ENCODE measurements around the gene GOLGA8J. TPM values are rescaled to one million over a fixed set of nuclear protein-coding genes. Genes with fewer than 3 reads are reported as not detected.
"Not testable (repeated sequence)": the region's sequence is repeated elsewhere in the genome, so short reads cannot be mapped to it uniquely, and the experiment has no call there.

Gene GOLGA8J
- total and polyA plus RNA-seq, 2 experiments from 2014 or later = not detected

GRCh38 chr15:30073915-30074314 is 8.8 kb upstream of the GOLGA8J start:
- ATAC-seq = no peak
- no peaks in the 10 kb centered on the region for H3K9me2 ChIP-seq (ENCODE audit: insufficient read depth)
- no peak for TF ChIP-seq JUNB (IDR thresholded peaks at IDR 0.05; ENCODE audit: unreplicated experiment)
- TF ChIP-seq ZNF331 (CRISPR knock-in tag; IDR thresholded peaks at IDR 0.05; ENCODE audit: low read depth) = no peak
- TF ChIP-seq POLR2AphosphoS5 (IDR thresholded peaks at IDR 0.05; ENCODE audit: low read depth) = no peak
- no peak for TF ChIP-seq NANOG (IDR thresholded peaks at IDR 0.05; ENCODE audit: borderline replicate concordance)
- TF ChIP-seq, protein P1, sequence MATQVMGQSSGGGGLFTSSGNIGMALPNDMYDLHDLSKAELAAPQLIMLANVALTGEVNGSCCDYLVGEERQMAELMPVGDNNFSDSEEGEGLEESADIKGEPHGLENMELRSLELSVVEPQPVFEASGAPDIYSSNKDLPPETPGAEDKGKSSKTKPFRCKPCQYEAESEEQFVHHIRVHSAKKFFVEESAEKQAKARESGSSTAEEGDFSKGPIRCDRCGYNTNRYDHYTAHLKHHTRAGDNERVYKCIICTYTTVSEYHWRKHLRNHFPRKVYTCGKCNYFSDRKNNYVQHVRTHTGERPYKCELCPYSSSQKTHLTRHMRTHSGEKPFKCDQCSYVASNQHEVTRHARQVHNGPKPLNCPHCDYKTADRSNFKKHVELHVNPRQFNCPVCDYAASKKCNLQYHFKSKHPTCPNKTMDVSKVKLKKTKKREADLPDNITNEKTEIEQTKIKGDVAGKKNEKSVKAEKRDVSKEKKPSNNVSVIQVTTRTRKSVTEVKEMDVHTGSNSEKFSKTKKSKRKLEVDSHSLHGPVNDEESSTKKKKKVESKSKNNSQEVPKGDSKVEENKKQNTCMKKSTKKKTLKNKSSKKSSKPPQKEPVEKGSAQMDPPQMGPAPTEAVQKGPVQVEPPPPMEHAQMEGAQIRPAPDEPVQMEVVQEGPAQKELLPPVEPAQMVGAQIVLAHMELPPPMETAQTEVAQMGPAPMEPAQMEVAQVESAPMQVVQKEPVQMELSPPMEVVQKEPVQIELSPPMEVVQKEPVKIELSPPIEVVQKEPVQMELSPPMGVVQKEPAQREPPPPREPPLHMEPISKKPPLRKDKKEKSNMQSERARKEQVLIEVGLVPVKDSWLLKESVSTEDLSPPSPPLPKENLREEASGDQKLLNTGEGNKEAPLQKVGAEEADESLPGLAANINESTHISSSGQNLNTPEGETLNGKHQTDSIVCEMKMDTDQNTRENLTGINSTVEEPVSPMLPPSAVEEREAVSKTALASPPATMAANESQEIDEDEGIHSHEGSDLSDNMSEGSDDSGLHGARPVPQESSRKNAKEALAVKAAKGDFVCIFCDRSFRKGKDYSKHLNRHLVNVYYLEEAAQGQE (IDR thresholded peaks at IDR 0.05; ENCODE audit: unreplicated experiment) = no peak
- no peak for TF ChIP-seq EZH2phosphoT487 (IDR thresholded peaks at IDR 0.05; ENCODE audit: unreplicated experiment)
- no peaks in the 10 kb centered on the region; the same call in 1 of the 2 replicates for H3K4me1 ChIP-seq (ENCODE audit: insufficient read depth)
- no peak for DNase-seq (ENCODE audit: low spot score)
- Mint-ChIP-seq H3K4me3 (no peak overlapping the region), H3K4me1 (peaks cover 5% of the 10 kb centered on the region), H3K9me3 (no peaks in the 10 kb centered on the region), H3K27ac (no peak overlapping the region), H3K27me3 (ENCODE audit: insufficient read depth, low read depth, poor library complexity) (peaks cover 5% of the 10 kb centered on the region), H3K36me3 (ENCODE audit: low read depth) (no peaks in the 10 kb centered on the region)
- no peaks in the 10 kb centered on the region for H3K79me2 ChIP-seq (replicated peaks; ENCODE audit: insufficient read depth)
- no peak overlapping the region for H3K4me3 ChIP-seq
- H3F3A ChIP-seq (replicated peaks; ENCODE audit: low read depth) = 0 out of 2 replicates have a peak, but pooled peaks cover 4% of the 10 kb centered on the region
- H3K36me3 ChIP-seq (ENCODE audit: insufficient read depth) = no peaks in the 10 kb centered on the region
- H2AFZ ChIP-seq = peak overlapping the region; percentile 85; the same call in 1 of the 2 replicates
- H4K20me1 ChIP-seq (replicated peaks; ENCODE audit: insufficient read depth) = no peaks in the 10 kb centered on the region
- H3K27me3 ChIP-seq (ENCODE audit: insufficient read depth) = no peaks in the 10 kb centered on the region
- no peak overlapping the region for H3K27ac ChIP-seq (ENCODE audit: low read depth)
- H3K4me2 ChIP-seq = no peak overlapping the region

- not testable (repeated sequence) for H3K9me2 ChIP-seq (ENCODE audit: insufficient read depth); H3K4me1 ChIP-seq (ENCODE audit: insufficient read depth); H4K20me1 ChIP-seq (replicated peaks; ENCODE audit: insufficient read depth); H3K9me3 Mint-ChIP-seq; H3K27ac ChIP-seq (ENCODE audit: low read depth); ATAC-seq; H3K27me3 ChIP-seq (ENCODE audit: insufficient read depth); H3K4me1 Mint-ChIP-seq; DNase-seq (ENCODE audit: low spot score); H3K36me3 Mint-ChIP-seq (ENCODE audit: low read depth); H3K27me3 Mint-ChIP-seq (ENCODE audit: insufficient read depth, low read depth, poor library complexity); H3K79me2 ChIP-seq (replicated peaks; ENCODE audit: insufficient read depth); H2AFZ ChIP-seq; H3K27ac Mint-ChIP-seq; H3K36me3 ChIP-seq (ENCODE audit: insufficient read depth); H3K4me3 Mint-ChIP-seq; H3K4me2 ChIP-seq; H3K4me3 ChIP-seq; H3F3A ChIP-seq (replicated peaks; ENCODE audit: low read depth)
Observed at GRCh38 chr15:30080816-30081215, 1.9 kb upstream of the GOLGA8J start.

DNA sequence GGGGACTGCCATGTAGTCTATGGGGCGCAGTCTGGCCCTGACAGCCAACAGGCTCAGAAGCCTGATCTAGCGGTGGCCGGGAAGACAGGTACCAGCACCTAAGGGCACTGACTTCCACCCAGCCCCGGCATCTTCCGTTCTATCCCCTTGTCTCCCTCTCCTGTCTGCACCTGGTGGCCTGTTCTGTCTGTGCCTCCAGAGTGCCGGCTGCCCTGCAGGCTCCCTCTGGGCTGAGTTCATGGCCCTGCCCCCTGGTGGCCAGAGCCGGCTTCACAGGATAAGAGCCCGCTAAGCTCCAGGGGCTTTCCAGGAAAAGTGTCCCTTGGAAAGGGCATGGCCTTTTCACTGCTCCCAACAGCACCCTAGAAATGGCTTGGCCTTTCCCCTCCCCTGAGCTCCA is 15.1 kb downstream of the GOLGA8J start:
- H3K36me3 ChIP-seq (ENCODE audit: insufficient read depth); H3K9me2 ChIP-seq (ENCODE audit: insufficient read depth); H3K4me1 ChIP-seq (ENCODE audit: insufficient read depth); H3K27ac ChIP-seq (ENCODE audit: low read depth); H3K79me2 ChIP-seq (replicated peaks; ENCODE audit: insufficient read depth); H3K27me3 ChIP-seq (ENCODE audit: insufficient read depth); H3K4me2 ChIP-seq; H3K4me3 Mint-ChIP-seq; H3K36me3 Mint-ChIP-seq (ENCODE audit: low read depth); H3K9me3 Mint-ChIP-seq; H3K4me3 ChIP-seq; H4K20me1 ChIP-seq (replicated peaks; ENCODE audit: insufficient read depth); H3K27ac Mint-ChIP-seq; DNase-seq (ENCODE audit: low spot score); H3K27me3 Mint-ChIP-seq (ENCODE audit: insufficient read depth, low read depth, poor library complexity); H2AFZ ChIP-seq; H3K4me1 Mint-ChIP-seq; H3F3A ChIP-seq (replicated peaks; ENCODE audit: low read depth): not testable (repeated sequence)
- peak; percentile 81 for ATAC-seq

GRCh38 chr15:30102890-30103289 is 20.1 kb downstream of the GOLGA8J start:
- not testable (repeated sequence) for H3K9me3 Mint-ChIP-seq

GRCh38 chr15:30103941-30104507 is 21.3 kb downstream of the GOLGA8J start:
- H3K36me3 ChIP-seq (ENCODE audit: insufficient read depth); H3K9me2 ChIP-seq (ENCODE audit: insufficient read depth); H3K4me1 ChIP-seq (ENCODE audit: insufficient read depth); H3K9me3 Mint-ChIP-seq; DNase-seq (ENCODE audit: low spot score); H3F3A ChIP-seq (replicated peaks; ENCODE audit: low read depth); H3K27me3 Mint-ChIP-seq (ENCODE audit: insufficient read depth, low read depth, poor library complexity); H3K79me2 ChIP-seq (replicated peaks; ENCODE audit: insufficient read depth); H3K27ac Mint-ChIP-seq; H3K36me3 Mint-ChIP-seq (ENCODE audit: low read depth); H3K27me3 ChIP-seq (ENCODE audit: insufficient read depth); H2AFZ ChIP-seq; H4K20me1 ChIP-seq (replicated peaks; ENCODE audit: insufficient read depth); H3K4me2 ChIP-seq; H3K27ac ChIP-seq (ENCODE audit: low read depth); H3K4me1 Mint-ChIP-seq: not testable (repeated sequence)
- peak overlapping the region; percentile 56; the same call in 2 of the 3 replicates for H3K4me3 Mint-ChIP-seq
- peak; percentile 93 for ATAC-seq
- H3K4me3 ChIP-seq = peak overlapping the region; percentile 50; the same call in 1 of the 2 replicates

More at GRCh38 chr15:30102890-30103289, 20.1 kb downstream of the GOLGA8J start:
- not testable (repeated sequence) for H3F3A ChIP-seq (replicated peaks; ENCODE audit: low read depth); H3K27ac Mint-ChIP-seq; H3K4me2 ChIP-seq; H4K20me1 ChIP-seq (replicated peaks; ENCODE audit: insufficient read depth); H3K9me2 ChIP-seq (ENCODE audit: insufficient read depth); H2AFZ ChIP-seq; H3K79me2 ChIP-seq (replicated peaks; ENCODE audit: insufficient read depth); DNase-seq (ENCODE audit: low spot score); H3K27me3 ChIP-seq (ENCODE audit: insufficient read depth); H3K4me1 Mint-ChIP-seq; H3K4me1 ChIP-seq (ENCODE audit: insufficient read depth); H3K36me3 Mint-ChIP-seq (ENCODE audit: low read depth); H3K27ac ChIP-seq (ENCODE audit: low read depth); H3K36me3 ChIP-seq (ENCODE audit: insufficient read depth); H3K27me3 Mint-ChIP-seq (ENCODE audit: insufficient read depth, low read depth, poor library complexity); ATAC-seq; H3K4me3 ChIP-seq; H3K4me3 Mint-ChIP-seq
